NOMO-1 treated with dmso at 0.1 percent for 144 hours (cell line): ENCODE data around the gene ARRDC5.
"Not testable (repeated sequence)": the region's sequence is repeated elsewhere in the genome, so short reads cannot be mapped to it uniquely, and the experiment has no call there.

Experiments used
- DNase-seq: peaks from one replicate; lab custom pipeline; 2025; ENCODE audit not compliant: unreplicated experiment; lab: John Stamatoyannopoulos, UW

The ARRDC5 gene

GRCh38 chr19:4871711-4872110 is 31.0 kb downstream of the ARRDC5 start:
- DNase-seq: no peak

GRCh38 chr19:4870025-4870700 is 32.5 kb downstream of the ARRDC5 start:
- DNase-seq: peak; percentile 90

GRCh38 chr19:4868286-4868834 is 34.3 kb downstream of the ARRDC5 start:
- DNase-seq: no peak

GRCh38 chr19:4867534-4868285 is 35.0 kb downstream of the ARRDC5 start, which contains the start of gene PLIN3:
TSS of gene PLIN3 (minus strand) at chr19:4867667. CDS start at chr19:4861394, 6,273 bp downstream.
- DNase-seq: peak; percentile 81

GRCh38 chr19:4866595-4867424 is 35.9 kb downstream of the ARRDC5 start:
- DNase-seq: no peak

GRCh38 chr19:4861147-4861546 is 41.5 kb downstream of the ARRDC5 start:
- DNase-seq: no peak

- DNase-seq: no peak
These were observed 43.0 kb downstream of the ARRDC5 start for GRCh38 chr19:4859697-4860096.

- DNase-seq: not testable (repeated sequence)
These were observed 46.2 kb downstream of the ARRDC5 start for GRCh38 chr19:4856468-4856867.

GRCh38 chr19:4853506-4853905 is 49.2 kb downstream of the ARRDC5 start:
- not testable (repeated sequence) for DNase-seq

- DNase-seq: no peak
These were observed 50.2 kb downstream of the ARRDC5 start for GRCh38 chr19:4852484-4852883.

GRCh38 chr19:4851551-4852290 is 51.0 kb downstream of the ARRDC5 start:
- no peak for DNase-seq

GRCh38 chr19:4849019-4849418 is 53.7 kb downstream of the ARRDC5 start:
- no peak for DNase-seq

- no peak for DNase-seq
These were observed 55.3 kb downstream of the ARRDC5 start for GRCh38 chr19:4847190-4847973.

- DNase-seq: not testable (repeated sequence)
These were observed 56.7 kb downstream of the ARRDC5 start for GRCh38 chr19:4845975-4846374.

- DNase-seq: no peak
These were observed 58.1 kb downstream of the ARRDC5 start for GRCh38 chr19:4844348-4845179.

GRCh38 chr19:4843647-4843965 is 59.1 kb downstream of the ARRDC5 start:
- no peak for DNase-seq
